Right atrium auricular region (tissue), 2 donors: ENCODE data around the gene TFAP2D. TPM values are rescaled to one million over a fixed set of nuclear protein-coding genes. Genes with fewer than 3 reads are reported as not detected.

ENCODE experiments used
- DNase-seq: peaks from one replicate; pipeline ENCODE4 v3.0.0-alpha.2; 2019; ENCODE audit warnings: low spot score
- H3K27ac ChIP-seq, 2 donors: fragments of 200-600 bp; sonication (generic); 1 replicate in 1 of 2; 2 replicates in 1 of 2; pipeline ENCODE4 v1.5.1; 2016 to 2019
- H3K27me3 ChIP-seq, 2 donors: fragments of 200-600 bp; sonication (generic); one replicate each; pipeline versions ENCODE4 v1.5.1 to v1.6.0; 2017 to 2019
- H3K36me3 ChIP-seq: fragments of 200-600 bp; sonication (generic); one replicate; pipeline ENCODE4 v1.5.1; 2016
- H3K4me1 ChIP-seq, 2 donors: fragments of 200-600 bp; sonication (generic); one replicate each; pipeline versions ENCODE4 v1.5.1 to v1.6.0; 2017 to 2019
- H3K4me3 ChIP-seq, 2 donors: fragments of 200-600 bp; sonication (generic); 1 replicate in 1 of 2; 2 replicates in 1 of 2; pipeline ENCODE4 v1.5.1; 2017 to 2019; ENCODE audit warnings: mild to moderate bottlenecking in 1 of 2, moderate library complexity in 1 of 2
- H3K9me3 ChIP-seq, 2 donors: fragments of 200-600 bp; sonication (generic); one replicate each; pipeline ENCODE4 v1.5.1; 2019
- total RNA-seq, 2 donors: library from RNA; depleted of rRNA; stranded (reverse); fragments of >200 nt; gene quantifications; one replicate each; pipeline ENCODE4 v1.1.0, GENCODE V29; 2016
- TF ChIP-seq, protein P1 (sequence below), 2 donors: fragments of 200-600 bp; sonication (generic); IDR thresholded peaks; one replicate each; pipeline ENCODE4 v1.5.1; 2019; ENCODE audit warnings: antibody characterized with exemption in 2 of 2

TFAP2D gene
- total RNA-seq, result not detected

DNA sequence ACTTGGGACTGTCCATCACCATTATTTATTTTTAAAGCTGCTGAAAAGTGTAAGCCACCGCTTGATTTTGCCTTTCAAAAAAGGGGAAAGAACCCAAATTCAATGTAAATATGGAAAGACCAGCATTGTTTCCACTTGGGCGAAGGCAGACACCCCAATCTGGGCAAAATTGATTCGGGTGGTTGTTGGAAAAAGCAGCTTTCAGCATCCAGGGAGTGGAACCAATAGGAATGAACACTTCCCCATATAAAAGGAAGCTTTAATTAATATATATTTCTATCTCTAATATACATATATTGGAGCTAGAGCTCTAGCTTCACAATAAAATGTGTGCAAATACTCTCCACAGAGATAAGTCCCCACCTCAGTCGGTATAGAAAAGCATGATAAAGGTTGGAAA, at the start of gene TFAP2D:
Gene TFAP2D, plus strand, starts transcription at position 301 of the 400 bp plus-strand sequence. CDS start 530 bp downstream, outside the sequence.
- no peak for DNase-seq
- no peak within 1 kb of the TSS for H3K4me3 ChIP-seq
- H3K9me3 ChIP-seq, result no peaks in the 10 kb centered on the region
- H3K4me1 ChIP-seq, result no peaks in the 10 kb centered on the region
- H3K27ac ChIP-seq, result no peak within 1 kb of the TSS
- TF ChIP-seq, protein P1, sequence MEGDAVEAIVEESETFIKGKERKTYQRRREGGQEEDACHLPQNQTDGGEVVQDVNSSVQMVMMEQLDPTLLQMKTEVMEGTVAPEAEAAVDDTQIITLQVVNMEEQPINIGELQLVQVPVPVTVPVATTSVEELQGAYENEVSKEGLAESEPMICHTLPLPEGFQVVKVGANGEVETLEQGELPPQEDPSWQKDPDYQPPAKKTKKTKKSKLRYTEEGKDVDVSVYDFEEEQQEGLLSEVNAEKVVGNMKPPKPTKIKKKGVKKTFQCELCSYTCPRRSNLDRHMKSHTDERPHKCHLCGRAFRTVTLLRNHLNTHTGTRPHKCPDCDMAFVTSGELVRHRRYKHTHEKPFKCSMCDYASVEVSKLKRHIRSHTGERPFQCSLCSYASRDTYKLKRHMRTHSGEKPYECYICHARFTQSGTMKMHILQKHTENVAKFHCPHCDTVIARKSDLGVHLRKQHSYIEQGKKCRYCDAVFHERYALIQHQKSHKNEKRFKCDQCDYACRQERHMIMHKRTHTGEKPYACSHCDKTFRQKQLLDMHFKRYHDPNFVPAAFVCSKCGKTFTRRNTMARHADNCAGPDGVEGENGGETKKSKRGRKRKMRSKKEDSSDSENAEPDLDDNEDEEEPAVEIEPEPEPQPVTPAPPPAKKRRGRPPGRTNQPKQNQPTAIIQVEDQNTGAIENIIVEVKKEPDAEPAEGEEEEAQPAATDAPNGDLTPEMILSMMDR (IDR thresholded peaks at IDR 0.05), result no peak
- H3K27me3 ChIP-seq, result no peaks in the 10 kb centered on the region
- H3K36me3 ChIP-seq, result no peaks in the 10 kb centered on the region

DNA sequence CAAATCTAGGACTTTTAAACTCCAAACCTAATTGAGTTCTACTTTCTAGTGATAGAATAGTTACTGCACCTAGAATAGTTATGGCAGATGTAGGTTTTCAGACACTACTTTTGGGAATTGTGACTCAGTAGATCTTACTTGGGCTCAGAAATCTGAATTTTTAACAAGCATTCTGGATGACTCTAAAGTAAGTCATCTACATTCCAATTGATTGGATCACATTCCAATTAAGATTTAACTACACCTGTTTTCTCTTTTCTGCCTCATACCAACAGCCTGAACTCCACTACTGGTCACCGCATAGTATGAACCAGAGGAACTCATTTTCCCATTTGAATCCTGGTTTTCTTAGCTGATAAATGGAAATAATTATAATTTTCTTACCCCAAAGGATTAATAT, 49.5 kb upstream of the TFAP2D start:
- H3K4me3 ChIP-seq, result no peak overlapping the region
- no peaks in the 10 kb centered on the region for H3K4me1 ChIP-seq
- H3K9me3 ChIP-seq, result no peaks in the 10 kb centered on the region
- no peak overlapping the region for H3K27ac ChIP-seq
- TF ChIP-seq, protein P1 (IDR thresholded peaks at IDR 0.05), result no peak
- no peak for DNase-seq
- H3K27me3 ChIP-seq, result no peaks in the 10 kb centered on the region
- no peaks in the 10 kb centered on the region for H3K36me3 ChIP-seq

DNA sequence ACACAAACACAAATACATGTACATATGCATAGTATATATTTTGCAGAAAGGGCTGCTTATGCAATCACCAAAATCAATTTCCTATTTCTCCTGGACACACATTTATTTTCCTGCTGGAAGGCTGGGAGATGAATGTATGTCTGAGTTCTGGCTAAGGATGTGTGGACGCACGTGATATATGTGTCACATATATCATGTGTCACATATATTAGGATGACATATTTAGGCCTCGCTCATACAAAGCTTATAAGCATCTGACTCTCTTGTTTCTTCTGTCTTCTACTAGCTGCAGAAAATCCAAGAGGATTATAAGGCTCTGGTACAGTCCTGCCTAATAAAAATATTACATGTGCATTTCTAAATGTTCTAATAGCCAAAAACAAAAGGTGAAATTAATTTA, 47.2 kb upstream of the TFAP2D start:
- Histone ChIP-seq H3K27ac (no peak overlapping the region), H3K9me3 (no peaks in the 10 kb centered on the region), H3K4me1 (no peaks in the 10 kb centered on the region), H3K36me3 (no peaks in the 10 kb centered on the region), H3K4me3 (no peak overlapping the region), H3K27me3 (no peaks in the 10 kb centered on the region)
- DNase-seq, result no peak
- TF ChIP-seq, protein P1 (IDR thresholded peaks at IDR 0.05), result no peak

DNA sequence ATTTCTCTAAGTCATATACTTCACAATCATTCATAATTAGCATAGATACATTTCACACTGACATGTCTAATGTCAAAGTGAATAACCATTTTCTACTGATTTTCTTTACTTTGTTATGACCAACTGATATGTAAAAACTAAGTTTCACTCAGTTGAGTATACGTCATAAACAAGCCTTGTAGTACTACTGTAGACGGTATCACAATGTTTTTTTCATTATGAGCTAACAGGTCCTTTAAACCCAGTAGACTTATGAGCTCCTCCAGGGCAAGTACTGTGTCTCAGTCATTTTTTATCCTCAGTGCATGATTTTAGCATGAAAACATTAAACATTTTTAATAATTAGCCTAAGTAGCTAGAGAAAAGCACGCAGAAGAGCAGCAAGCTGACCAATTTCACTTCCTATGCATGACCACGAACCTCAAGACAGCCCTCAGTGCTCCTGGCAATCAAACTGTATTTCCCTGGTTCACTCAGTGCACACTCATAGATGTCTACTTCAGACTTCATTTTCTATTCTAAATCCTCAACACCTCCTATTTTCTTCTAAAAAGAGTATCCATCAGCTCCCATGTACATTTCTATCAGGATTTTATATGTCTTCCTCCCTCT, 32.0 kb upstream of the TFAP2D start:
- Histone ChIP-seq H3K4me1 (no peaks in the 10 kb centered on the region), H3K36me3 (no peaks in the 10 kb centered on the region), H3K27me3 (no peaks in the 10 kb centered on the region), H3K9me3 (no peaks in the 10 kb centered on the region), H3K27ac (no peak overlapping the region), H3K4me3 (no peak overlapping the region)
- TF ChIP-seq, protein P1 (IDR thresholded peaks at IDR 0.05), result no peak
- DNase-seq, result no peak

DNA sequence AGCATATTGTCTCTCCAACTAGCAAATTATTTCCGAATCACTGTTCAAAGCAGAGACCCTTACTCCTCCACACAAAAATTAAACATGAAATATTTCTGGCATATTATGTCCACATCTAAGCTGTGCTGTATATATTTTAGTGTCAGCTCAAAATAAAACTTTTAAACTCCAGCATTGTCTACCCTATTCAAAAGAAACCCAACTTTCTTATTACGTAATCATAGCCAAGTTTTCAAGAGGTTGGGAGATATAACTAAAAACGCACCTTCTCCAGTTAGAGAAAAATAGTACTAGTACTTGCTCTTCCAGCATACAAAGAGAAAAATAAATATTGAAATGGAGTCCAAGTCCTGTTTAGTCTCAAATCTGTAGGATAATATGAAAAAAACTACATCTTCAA, 24.1 kb upstream of the TFAP2D start:
- Histone ChIP-seq H3K27me3 (no peaks in the 10 kb centered on the region), H3K4me3 (no peak overlapping the region), H3K27ac (no peak overlapping the region), H3K9me3 (no peaks in the 10 kb centered on the region), H3K4me1 (no peaks in the 10 kb centered on the region), H3K36me3 (no peaks in the 10 kb centered on the region)
- DNase-seq, result no peak
- TF ChIP-seq, protein P1 (IDR thresholded peaks at IDR 0.05), result no peak
